ENCODE results near the gene ANKS1B. TPM values are rescaled to one million over a fixed set of nuclear protein-coding genes. Genes with fewer than 3 reads are reported as not detected.

Gene ANKS1B
- total and polyA plus RNA-seq, 10 of the 15 experiments (the other 5 are each of a cell fraction or from before 2014, with no cell fraction given): 0.16 to 1.3 (median 0.82) TPM; not detected in 7

GRCh38 chr12:99567072-99567471 lies 417.7 kb downstream of the ANKS1B start (continued):
- TF ChIP-seq ZNF384 (IDR thresholded peaks at IDR 0.05; ENCODE audit: borderline replicate concordance, low read depth, low read length) (no peak), MYC (IDR thresholded peaks at IDR 0.05; ENCODE audit: insufficient read depth, insufficient read length, insufficient replicate concordance, low read length, severe bottlenecking) (no peak), JUNB (IDR thresholded peaks at IDR 0.05) (no peak)

GRCh38 chr12:99558109-99558508 lies 426.6 kb downstream of the ANKS1B start:
- BruUV-seq (replicated peaks): no TSS peak
- ChIA-PET SMC1A (ENCODE audit: uncharacterized antibody, unreplicated experiment) (no interaction called here), POLR2A (no interaction called here)
- TF ChIP-seq KAT2A (conservative IDR thresholded peaks at IDR 0.05; ENCODE audit: control insufficient read depth, low read depth, low read length): no peak
- no peak for TF ChIP-seq TCF3 (IDR thresholded peaks at IDR 0.05; ENCODE audit: borderline replicate concordance, insufficient read depth, low read depth, low read length)
- no peak for TF ChIP-seq BCL3 (IDR thresholded peaks at IDR 0.05; ENCODE audit: borderline replicate concordance, insufficient read depth, low read depth, low read length, poor library complexity, severe bottlenecking)
- TF ChIP-seq ZNF592 (IDR thresholded peaks at IDR 0.05): no peak
- no peak for TF ChIP-seq MAX (IDR thresholded peaks at IDR 0.05; ENCODE audit: low read depth, low read length)
- TF ChIP-seq SUPT20H (IDR thresholded peaks at IDR 0.05; ENCODE audit: borderline replicate concordance, control insufficient read depth, low read depth, low read length): no peak
- no peak for TF ChIP-seq EGR1 (IDR thresholded peaks at IDR 0.05; ENCODE audit: borderline replicate concordance in 1 of 2, low read depth in 2 of 2, low read length in 2 of 2)
- TF ChIP-seq EED (IDR thresholded peaks at IDR 0.05; ENCODE audit: low read depth): no peak
- TF ChIP-seq NR2F1 (conservative IDR thresholded peaks at IDR 0.05): no peak
- no peak for TF ChIP-seq E4F1 (IDR thresholded peaks at IDR 0.05; ENCODE audit: borderline replicate concordance, partially characterized antibody)

More at GRCh38 chr12:99558109-99558508, 426.6 kb downstream of the ANKS1B start:
- ChIA-PET CTCF (no interaction called here), RAD21 (ENCODE audit: unreplicated experiment) (no interaction called here)
- Histone ChIP-seq H3K79me2 (ENCODE audit: control insufficient read depth, insufficient read depth, low read length) (no peaks in the 10 kb centered on the region), H3K4me2 (ENCODE audit: control insufficient read depth, insufficient read depth) (no peak overlapping the region), H3K9ac (ENCODE audit: control insufficient read depth, insufficient read depth, low read length) (no peak overlapping the region), H3K4me1 (ENCODE audit: control insufficient read depth, insufficient read depth, low read length) (no peaks in the 10 kb centered on the region), H3K9me3 (replicated peaks; ENCODE audit: control insufficient read depth, insufficient read depth, low read length) (no peaks in the 10 kb centered on the region), H3K36me3 (ENCODE audit: control insufficient read depth in 2 of 2, insufficient read depth in 2 of 2, low read length in 1 of 2) (no peaks in the 10 kb centered on the region), H2AFZ (ENCODE audit: control insufficient read depth, low read depth, low read length) (no peak overlapping the region), H4K20me1 (ENCODE audit: control insufficient read depth, insufficient read depth) (no peaks in the 10 kb centered on the region), H3K27me3 (replicated peaks in 1 of 2; ENCODE audit: control insufficient read depth in 2 of 2, insufficient read depth in 2 of 2, low read length in 1 of 2) (no peaks in the 10 kb centered on the region), H3K27ac (ENCODE audit: control insufficient read depth, insufficient read depth) (no peak overlapping the region), H3K4me3 (no peak overlapping the region)
- ATAC-seq (no peak), FAIRE-seq (no peak), DNase-seq (ENCODE audit: low read depth, low spot score) (no peak)
- intact Hi-C loops (cut with micrococcal nuclease; ENCODE audit: unreplicated experiment) (no loop called here), in situ Hi-C loops (cut with MboI) (no loop called here)
- WGBS (ENCODE audit: insufficient coverage, insufficient replicate concordance, low lambda C conversion rate, missing lambda C conversion rate): 54% methylated on average over 7 of the region's 7 CpGs
